ENCODE measurements around the gene CUEDC1. TPM values are rescaled to one million over a fixed set of nuclear protein-coding genes. Genes with fewer than 3 reads are reported as not detected.

The CUEDC1 gene
- total and polyA plus RNA-seq, 5 donors: 41.0 to 60.5 (median 54.7) TPM

GRCh38 chr17:57902117-57902799, 53.0 kb downstream of the CUEDC1 start:
- H3K9me3 ChIP-seq (ENCODE audit: control insufficient read depth, low read length): no peaks in the 10 kb centered on the region
- 86% methylated on average over 13 of the region's 13 CpGs for WGBS
- DNase-seq: no peak
- intact Hi-C loops (cut with DNase I): no loop called here
- no peak overlapping the region for H3K4me3 ChIP-seq (ENCODE audit: low read length)
- ATAC-seq: no peak
- H3K27ac ChIP-seq (ENCODE audit: low read length): peak overlapping the region; percentile 95
- peaks cover 36% of the 10 kb centered on the region for H3K4me1 ChIP-seq (ENCODE audit: control insufficient read depth, insufficient read depth, low read length)
- no peaks in the 10 kb centered on the region for H3K27me3 ChIP-seq (ENCODE audit: control insufficient read depth, insufficient read depth)

- intact Hi-C loops (cut with DNase I): no loop called here
- Histone ChIP-seq H3K4me1 (ENCODE audit: control insufficient read depth, insufficient read depth, low read length) (peaks cover 36% of the 10 kb centered on the region), H3K9me3 (ENCODE audit: control insufficient read depth, low read length) (no peaks in the 10 kb centered on the region), H3K4me3 (ENCODE audit: low read length) (no peak overlapping the region), H3K27me3 (ENCODE audit: control insufficient read depth, insufficient read depth) (no peaks in the 10 kb centered on the region), H3K27ac (ENCODE audit: low read length) (no peak overlapping the region)
- 86% methylated on average over 6 of the region's 6 CpGs for WGBS
- ATAC-seq (no peak), DNase-seq (no peak)
Measured at GRCh38 chr17:57900991-57901743, 54.0 kb downstream of the CUEDC1 start.

GRCh38 chr17:57899822-57900221, 55.4 kb downstream of the CUEDC1 start:
- 76% methylated on average over 4 of the region's 4 CpGs for WGBS
- Histone ChIP-seq H3K9me3 (ENCODE audit: control insufficient read depth, low read length) (no peaks in the 10 kb centered on the region), H3K27ac (ENCODE audit: low read length) (peak overlapping the region; percentile 76), H3K27me3 (ENCODE audit: control insufficient read depth, insufficient read depth) (no peaks in the 10 kb centered on the region), H3K4me1 (ENCODE audit: control insufficient read depth, insufficient read depth, low read length) (peaks cover 42% of the 10 kb centered on the region), H3K4me3 (ENCODE audit: low read length) (no peak overlapping the region)
- DNase-seq (peak in 2 of 3 donors; percentile 72 to 81), ATAC-seq (peak; percentile 10 to 28)
- intact Hi-C loops (cut with DNase I): loop anchor here in 1 of 4 donors (10.0 kb wide), 1 partner anchor 55 kb away; the partner anchor contains the start of gene CUEDC1

GRCh38 chr17:57899391-57899790, 55.8 kb downstream of the CUEDC1 start:
- intact Hi-C loops (cut with DNase I): loop anchor here in 1 of 4 donors (10.0 kb wide), 1 partner anchor 55 kb away; the partner anchor contains the start of gene CUEDC1
- ATAC-seq (peak; percentile 5 to 20), DNase-seq (peak in 2 of 3 donors; percentile 68 to 70)
- H3K4me1 ChIP-seq (ENCODE audit: control insufficient read depth, insufficient read depth, low read length): peaks cover 42% of the 10 kb centered on the region
- H3K9me3 ChIP-seq (ENCODE audit: control insufficient read depth, low read length): no peaks in the 10 kb centered on the region
- WGBS: 39% methylated on average over 8 of the region's 8 CpGs
- H3K27me3 ChIP-seq (ENCODE audit: control insufficient read depth, insufficient read depth): no peaks in the 10 kb centered on the region
- peak overlapping the region; percentile 76 for H3K27ac ChIP-seq (ENCODE audit: low read length)
- H3K4me3 ChIP-seq (ENCODE audit: low read length): no peak overlapping the region

GRCh38 chr17:57898487-57899311, 56.5 kb downstream of the CUEDC1 start:
- intact Hi-C loops (cut with DNase I): loop anchor here in 1 of 4 donors (10.0 kb wide), 1 partner anchor 56 kb away; the partner anchor contains the start of gene CUEDC1
- peak overlapping the region; percentile 76 for H3K27ac ChIP-seq (ENCODE audit: low read length)
- H3K27me3 ChIP-seq (ENCODE audit: control insufficient read depth, insufficient read depth): no peaks in the 10 kb centered on the region
- peak; percentile 77 to 81 for ATAC-seq
- H3K9me3 ChIP-seq (ENCODE audit: control insufficient read depth, low read length): no peaks in the 10 kb centered on the region
- 47% methylated on average over 9 of the region's 9 CpGs for WGBS
- DNase-seq: peak; percentile 83 to 93 (median 92)
- H3K4me3 ChIP-seq (ENCODE audit: low read length): no peak overlapping the region
- H3K4me1 ChIP-seq (ENCODE audit: control insufficient read depth, insufficient read depth, low read length): peaks cover 39% of the 10 kb centered on the region

GRCh38 chr17:57895382-57896060, 59.7 kb downstream of the CUEDC1 start:
- ATAC-seq (no peak), DNase-seq (peak in 2 of 3 donors; percentile 77)
- Histone ChIP-seq H3K4me1 (ENCODE audit: control insufficient read depth, insufficient read depth, low read length) (peaks cover 49% of the 10 kb centered on the region), H3K9me3 (ENCODE audit: control insufficient read depth, low read length) (no peaks in the 10 kb centered on the region), H3K4me3 (ENCODE audit: low read length) (no peak overlapping the region), H3K27me3 (ENCODE audit: control insufficient read depth, insufficient read depth) (no peaks in the 10 kb centered on the region), H3K27ac (ENCODE audit: low read length) (peak overlapping the region; percentile 84)
- WGBS: 43% methylated on average over 8 of the region's 8 CpGs
- intact Hi-C loops (cut with DNase I): loop anchor here in 1 of 4 donors (10.0 kb wide), 1 partner anchor 59 kb away; the partner anchor contains the start of gene CUEDC1

- 72% methylated on average over 1 of the region's 1 CpG for WGBS
- intact Hi-C loops (cut with DNase I): loop anchor here (5.0 to 10.0 kb wide), 4 partner anchors 57 to 92 kb away; partner anchors contain the start of genes CUEDC1 (in 2 of the 4) and VEZF1 (in 2 of the 4)
- DNase-seq (no peak), ATAC-seq (no peak)
- Histone ChIP-seq H3K9me3 (ENCODE audit: control insufficient read depth, low read length) (no peaks in the 10 kb centered on the region), H3K4me3 (ENCODE audit: low read length) (no peak overlapping the region), H3K4me1 (ENCODE audit: control insufficient read depth, insufficient read depth, low read length) (peaks cover 49% of the 10 kb centered on the region), H3K27me3 (ENCODE audit: control insufficient read depth, insufficient read depth) (no peaks in the 10 kb centered on the region), H3K27ac (ENCODE audit: low read length) (peak overlapping the region; percentile 84)
Measured at GRCh38 chr17:57894848-57895247, 60.4 kb downstream of the CUEDC1 start.

GRCh38 chr17:57892820-57893595, 62.2 kb downstream of the CUEDC1 start:
- Histone ChIP-seq H3K4me1 (ENCODE audit: control insufficient read depth, insufficient read depth, low read length) (peaks cover 43% of the 10 kb centered on the region), H3K4me3 (ENCODE audit: low read length) (peak overlapping the region; percentile 3), H3K27me3 (ENCODE audit: control insufficient read depth, insufficient read depth) (no peaks in the 10 kb centered on the region), H3K27ac (ENCODE audit: low read length) (peak overlapping the region; percentile 100), H3K9me3 (ENCODE audit: control insufficient read depth, low read length) (no peaks in the 10 kb centered on the region)
- peak; percentile 92 to 93 for ATAC-seq
- intact Hi-C loops (cut with DNase I): loop anchor here (5.0 to 10.0 kb wide), 4 partner anchors 59 to 94 kb away; partner anchors contain the start of genes CUEDC1 (in 2 of the 4) and VEZF1 (in 2 of the 4)
- DNase-seq: peak; percentile 93 to 96 (median 95)
- WGBS: 12% methylated on average over 16 of the region's 16 CpGs

GRCh38 chr17:57892146-57892819, 62.9 kb downstream of the CUEDC1 start:
- H3K9me3 ChIP-seq (ENCODE audit: control insufficient read depth, low read length): no peaks in the 10 kb centered on the region
- intact Hi-C loops (cut with DNase I): loop anchor here (5.0 to 10.0 kb wide), 4 partner anchors 60 to 95 kb away; partner anchors contain the start of genes CUEDC1 (in 2 of the 4) and VEZF1 (in 2 of the 4)
- peak; percentile 84 to 97 (median 96) for DNase-seq
- peaks cover 42% of the 10 kb centered on the region for H3K4me1 ChIP-seq (ENCODE audit: control insufficient read depth, insufficient read depth, low read length)
- H3K4me3 ChIP-seq (ENCODE audit: low read length): no peak overlapping the region
- peak overlapping the region; percentile 100 for H3K27ac ChIP-seq (ENCODE audit: low read length)
- H3K27me3 ChIP-seq (ENCODE audit: control insufficient read depth, insufficient read depth): no peaks in the 10 kb centered on the region
- WGBS: 25% methylated on average over 6 of the region's 6 CpGs
- peak; percentile 58 to 74 for ATAC-seq

Measured in right cardiac atrium (tissue), 5 donors.